Neuron (in vitro differentiated cells): ENCODE data around the gene TBC1D10B.
A peak's percentile ranks its signal among the peaks of the same experiment; 100 is the strongest.

Experiments used
- H2AFZ ChIP-seq: one replicate; pipeline ENCODE4 v1.6.1; 2013; ENCODE audit warnings: low read depth, mild to moderate bottlenecking, inconsistent platforms, low read length, moderate library complexity
- H3K27me3 ChIP-seq: one replicate; pipeline ENCODE4 v1.6.1; 2013; ENCODE audit warnings: low read length; ENCODE audit not compliant: insufficient read depth
- H3K36me3 ChIP-seq: one replicate; pipeline ENCODE4 v1.6.1; 2013; ENCODE audit warnings: low read length; ENCODE audit not compliant: insufficient read depth
- H3K4me1 ChIP-seq: one replicate; pipeline ENCODE4 v1.6.1; 2013; ENCODE audit warnings: low read length; ENCODE audit not compliant: insufficient read depth
- H3K4me3 ChIP-seq: 2 replicates; pipeline ENCODE4 v1.5.1; 2013; ENCODE audit warnings: mild to moderate bottlenecking, low read length, moderate library complexity
- H3K9me3 ChIP-seq: one replicate; pipeline ENCODE4 v1.6.1; 2013; ENCODE audit warnings: low read length

Gene TBC1D10B

DNA sequence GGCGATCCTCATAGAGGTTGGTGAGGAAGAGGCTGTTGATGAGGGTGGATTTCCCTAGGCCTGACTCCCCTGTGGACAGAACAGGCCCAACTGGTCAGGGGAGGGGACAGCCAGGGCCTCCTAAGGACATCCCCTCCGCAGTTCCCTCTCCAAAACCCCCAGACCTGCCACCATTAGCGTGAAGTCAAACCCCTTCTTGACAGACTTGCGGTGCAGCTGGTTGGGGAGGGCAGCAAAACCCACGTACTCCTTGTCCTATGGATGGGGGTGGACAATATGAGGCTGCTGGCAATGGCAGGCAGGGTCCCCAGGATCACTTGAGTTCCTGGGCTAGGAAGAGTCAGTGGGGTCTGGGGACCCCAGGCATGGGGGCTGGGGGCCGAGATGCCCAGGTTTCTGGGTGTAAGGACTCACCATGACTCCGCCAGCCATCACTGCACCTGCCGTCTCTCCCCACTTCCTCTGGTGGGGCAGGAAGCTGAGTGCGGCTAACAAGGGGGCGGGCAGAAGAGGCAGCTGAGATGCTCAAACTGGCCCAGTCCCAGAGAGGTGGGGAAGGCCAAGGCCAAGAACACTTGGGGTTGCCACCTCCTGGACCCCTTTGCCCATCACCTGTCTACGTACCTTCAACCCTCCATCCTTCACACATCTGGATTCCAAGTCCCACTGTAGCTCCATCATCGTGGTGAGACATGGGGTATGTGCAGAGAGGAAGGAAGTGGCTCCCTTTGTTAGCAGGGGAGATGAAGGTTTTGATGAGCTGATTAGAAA, 12.0 kb upstream of the TBC1D10B start, which contains the start of gene SEPTIN1:
Gene SEPTIN1, minus strand, starts transcription at position 451 of the 771 bp plus-strand sequence. Its CDS starts 19 bp downstream, at position 432.
- H3K36me3 ChIP-seq = no peaks in the 10 kb centered on the region
- H3K27me3 ChIP-seq = no peaks in the 10 kb centered on the region
- peaks cover 12% of the 10 kb centered on the region for H3K4me1 ChIP-seq
- no peaks in the 10 kb centered on the region for H3K9me3 ChIP-seq
- no peak within 1 kb of the TSS for H2AFZ ChIP-seq
- H3K4me3 ChIP-seq = no peak within 1 kb of the TSS

DNA sequence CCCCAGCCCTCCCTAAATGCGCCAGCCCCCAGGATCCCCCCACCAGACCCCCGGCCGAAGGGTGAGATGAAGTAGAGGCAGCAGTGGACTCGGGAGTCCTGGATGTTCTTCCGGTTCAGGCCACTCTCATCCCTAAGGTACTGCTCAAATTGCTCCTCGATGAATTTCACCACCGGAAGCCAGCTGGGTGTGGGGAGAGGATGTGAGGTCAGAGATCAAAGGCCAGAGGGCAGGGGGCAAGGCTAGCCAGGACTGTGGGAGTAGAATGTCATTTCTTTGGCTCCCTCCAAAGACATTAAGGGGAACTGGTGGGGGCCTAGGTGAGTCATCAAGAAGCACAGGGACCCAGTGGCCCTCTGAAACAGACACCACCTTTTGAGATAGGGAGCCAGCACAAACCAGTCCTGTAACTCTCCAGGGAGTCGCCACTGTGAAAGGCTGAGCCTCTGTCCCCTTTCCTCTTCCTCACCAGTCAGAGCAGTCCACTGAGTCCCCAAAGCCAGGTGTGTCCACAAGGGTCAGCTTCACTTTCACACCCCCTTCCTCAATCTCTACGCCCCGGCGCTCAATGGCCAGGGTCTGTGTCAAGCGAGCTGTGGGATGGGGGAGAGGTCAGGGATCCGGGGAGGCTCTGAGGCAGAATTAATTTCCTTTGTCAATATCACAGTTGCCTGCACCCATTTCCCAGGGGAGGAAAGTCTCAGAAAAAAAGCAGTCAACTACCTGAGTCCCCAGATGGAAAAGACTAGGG, 11.2 kb upstream of the TBC1D10B start:
- Histone ChIP-seq H3K9me3 (no peaks in the 10 kb centered on the region), H3K4me3 (no peak overlapping the region), H3K36me3 (no peaks in the 10 kb centered on the region), H2AFZ (no peak overlapping the region), H3K27me3 (no peaks in the 10 kb centered on the region), H3K4me1 (peaks cover 15% of the 10 kb centered on the region)

DNA sequence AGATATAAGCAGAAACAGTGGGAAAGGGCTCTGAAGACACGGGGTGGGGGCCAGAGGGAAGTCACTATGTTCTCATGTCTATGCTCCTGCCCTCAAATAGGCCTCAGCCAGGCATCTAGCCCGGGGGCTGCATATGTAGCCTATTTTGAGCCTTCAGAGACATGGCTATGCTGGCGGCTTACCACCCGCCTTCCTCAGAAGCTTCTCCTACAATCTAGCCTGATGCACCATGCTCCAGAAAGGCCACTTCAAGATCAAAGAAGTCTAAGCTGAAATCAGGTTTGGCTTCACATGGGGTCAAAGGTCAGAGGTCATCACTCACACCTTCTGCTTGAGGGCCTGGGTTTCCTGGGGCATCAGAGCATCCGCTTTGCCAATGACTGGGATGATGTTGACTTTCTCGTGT, 10.5 kb upstream of the TBC1D10B start:
- H3K36me3 ChIP-seq = no peaks in the 10 kb centered on the region
- H3K27me3 ChIP-seq = no peaks in the 10 kb centered on the region
- no peaks in the 10 kb centered on the region for H3K9me3 ChIP-seq
- no peak overlapping the region for H2AFZ ChIP-seq
- peaks cover 15% of the 10 kb centered on the region for H3K4me1 ChIP-seq
- H3K4me3 ChIP-seq = no peak overlapping the region

DNA sequence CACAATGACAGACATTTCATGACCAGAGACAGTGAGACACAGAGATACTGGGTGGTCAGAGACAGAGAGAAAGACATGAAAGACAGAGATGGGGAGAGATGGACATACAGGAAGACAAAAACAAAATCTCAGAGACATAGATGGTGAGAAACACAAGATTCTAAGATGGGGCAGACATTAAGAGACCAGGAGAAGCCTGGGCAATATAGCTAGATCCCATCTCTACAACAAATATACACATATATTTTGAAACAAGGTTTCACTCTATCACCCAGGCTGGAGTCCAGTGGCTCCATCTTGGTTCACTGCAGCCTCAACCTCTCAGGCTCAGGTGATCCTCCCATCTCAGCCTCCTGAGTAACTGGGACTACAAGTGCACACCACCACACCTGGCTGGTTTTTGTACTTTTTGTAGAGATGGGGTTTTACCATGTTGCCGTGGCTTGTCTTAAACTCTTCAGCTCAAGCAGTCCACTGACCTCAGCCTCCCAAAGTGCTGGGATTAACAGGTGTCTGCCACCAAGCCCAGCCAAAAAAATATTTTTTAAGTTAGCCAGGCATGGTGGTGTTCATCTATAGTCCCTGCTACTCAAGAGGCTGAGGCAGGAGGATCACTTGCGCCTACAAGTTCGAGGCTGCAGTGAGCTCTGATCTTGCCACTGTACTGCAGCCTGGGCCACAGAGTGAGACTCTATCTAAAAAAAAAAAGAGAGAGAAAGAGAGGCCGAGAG, 9.9 kb upstream of the TBC1D10B start:
- no peak overlapping the region for H3K4me3 ChIP-seq
- no peaks in the 10 kb centered on the region for H3K36me3 ChIP-seq

DNA sequence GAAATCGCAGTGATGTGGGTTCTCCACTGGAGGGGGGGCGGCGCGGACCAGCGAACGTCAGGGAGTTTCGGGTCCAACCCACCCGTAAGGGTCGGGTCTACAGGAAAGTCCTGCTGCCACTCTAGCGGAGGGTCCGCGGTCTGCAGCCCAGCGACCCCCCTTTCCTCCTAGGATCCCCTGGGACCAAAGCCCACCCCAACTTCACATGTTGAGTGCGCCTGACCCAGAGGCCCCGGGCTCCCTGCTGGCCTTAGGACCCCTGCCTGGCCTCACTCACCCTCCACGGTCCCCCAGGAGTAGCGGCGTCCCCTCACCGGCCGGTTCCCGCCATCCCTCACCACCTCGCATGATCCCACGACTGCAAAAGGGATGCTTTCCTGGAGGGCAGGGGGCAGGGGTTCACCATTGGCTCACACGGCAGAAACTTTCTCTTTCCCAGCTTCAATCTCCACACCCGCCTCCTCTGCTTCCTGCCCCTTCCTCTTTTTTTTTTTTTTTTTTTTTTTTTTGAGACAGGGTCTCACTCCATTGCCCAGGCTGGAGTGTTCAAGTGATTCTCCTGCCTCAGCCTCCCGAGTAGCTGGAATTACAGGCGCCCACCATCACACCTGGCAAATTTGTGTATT, 9.0 kb upstream of the TBC1D10B start:
- Histone ChIP-seq H3K9me3 (no peaks in the 10 kb centered on the region), H2AFZ (no peak overlapping the region), H3K4me1 (peaks cover 15% of the 10 kb centered on the region)

More for the DNA sequence above, 9.9 kb upstream of the TBC1D10B start:
- Histone ChIP-seq H3K4me1 (peaks cover 15% of the 10 kb centered on the region), H3K9me3 (no peaks in the 10 kb centered on the region), H3K27me3 (no peaks in the 10 kb centered on the region), H2AFZ (no peak overlapping the region)

DNA sequence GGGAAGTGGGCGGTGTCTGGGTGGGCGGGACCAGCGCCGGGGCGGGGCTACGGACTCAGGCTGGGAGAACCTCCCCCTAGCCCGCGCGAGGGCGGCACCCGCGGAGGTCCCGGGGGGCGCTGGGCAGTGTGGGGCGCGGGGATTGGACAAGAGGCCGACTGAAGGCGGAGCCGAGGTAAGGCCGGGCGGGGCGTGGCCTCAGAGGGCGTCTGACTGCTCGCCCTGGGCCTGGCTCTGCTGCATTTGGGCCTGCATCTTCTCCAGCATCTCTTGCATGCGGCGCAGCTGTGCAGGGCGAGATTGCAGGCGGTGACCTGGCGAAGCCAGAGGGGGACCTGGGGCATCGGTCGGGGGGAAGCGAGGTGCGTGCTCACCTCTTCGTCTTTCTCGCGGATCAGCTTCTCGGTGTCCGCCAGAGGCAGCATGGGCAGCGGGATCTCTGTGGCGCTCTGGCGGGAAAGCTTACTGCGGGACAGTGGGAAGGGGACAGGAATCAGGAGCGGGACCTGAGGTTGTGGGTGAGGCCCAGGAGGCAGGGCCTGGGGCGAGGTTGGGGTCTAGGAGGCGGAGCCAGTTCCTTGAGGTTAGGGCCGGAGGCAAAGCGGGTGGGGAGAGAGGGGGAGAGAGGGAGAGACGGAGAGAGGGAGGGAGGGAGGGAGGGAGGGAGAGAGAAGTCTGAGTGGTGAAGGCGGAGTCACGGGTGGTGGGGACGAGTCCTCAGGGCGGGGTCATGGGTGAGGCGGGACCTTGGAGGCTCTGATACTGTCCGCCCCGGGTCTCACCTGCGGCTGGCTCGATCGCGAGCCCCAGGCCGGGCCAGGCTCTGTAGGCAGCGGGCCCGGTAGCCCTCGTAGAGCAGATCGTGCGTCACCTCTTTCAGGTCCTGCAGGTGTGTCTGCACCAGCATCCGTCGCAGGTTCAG, 8.2 kb upstream of the TBC1D10B start:
- Histone ChIP-seq H2AFZ (no peak overlapping the region), H3K4me1 (peaks cover 15% of the 10 kb centered on the region), H3K36me3 (no peaks in the 10 kb centered on the region), H3K9me3 (no peaks in the 10 kb centered on the region), H3K27me3 (no peaks in the 10 kb centered on the region), H3K4me3 (peak overlapping the region; percentile 54)

More for the DNA sequence above, 9.0 kb upstream of the TBC1D10B start:
- H3K36me3 ChIP-seq = no peaks in the 10 kb centered on the region
- peak overlapping the region; percentile 54 for H3K4me3 ChIP-seq
- H3K27me3 ChIP-seq = no peaks in the 10 kb centered on the region

DNA sequence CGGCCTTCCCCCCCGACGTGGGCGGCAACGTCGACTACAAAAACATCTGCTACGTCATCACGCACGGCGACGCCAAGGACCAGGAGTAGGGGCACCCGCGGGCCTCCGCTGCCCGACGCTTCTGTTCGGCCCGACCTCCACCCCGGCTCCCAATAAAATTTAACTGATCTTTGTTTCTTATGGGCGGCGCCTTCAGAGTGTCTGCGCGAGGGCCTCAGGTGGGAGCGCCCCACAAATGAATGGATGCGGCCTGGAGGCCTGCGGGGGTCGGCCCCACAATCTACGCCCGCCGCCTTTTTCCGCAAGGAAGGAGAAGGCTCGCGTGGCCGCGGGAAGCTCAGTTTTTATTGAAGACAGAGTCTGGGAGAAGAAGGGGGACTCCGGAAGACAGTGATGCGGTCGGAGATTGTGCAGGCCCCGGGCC, 7.5 kb upstream of the TBC1D10B start:
- Histone ChIP-seq H3K36me3 (no peaks in the 10 kb centered on the region), H3K9me3 (no peaks in the 10 kb centered on the region), H3K4me3 (peak overlapping the region; percentile 54), H3K4me1 (peaks cover 15% of the 10 kb centered on the region), H3K27me3 (no peaks in the 10 kb centered on the region), H2AFZ (peak overlapping the region; percentile 48)

DNA sequence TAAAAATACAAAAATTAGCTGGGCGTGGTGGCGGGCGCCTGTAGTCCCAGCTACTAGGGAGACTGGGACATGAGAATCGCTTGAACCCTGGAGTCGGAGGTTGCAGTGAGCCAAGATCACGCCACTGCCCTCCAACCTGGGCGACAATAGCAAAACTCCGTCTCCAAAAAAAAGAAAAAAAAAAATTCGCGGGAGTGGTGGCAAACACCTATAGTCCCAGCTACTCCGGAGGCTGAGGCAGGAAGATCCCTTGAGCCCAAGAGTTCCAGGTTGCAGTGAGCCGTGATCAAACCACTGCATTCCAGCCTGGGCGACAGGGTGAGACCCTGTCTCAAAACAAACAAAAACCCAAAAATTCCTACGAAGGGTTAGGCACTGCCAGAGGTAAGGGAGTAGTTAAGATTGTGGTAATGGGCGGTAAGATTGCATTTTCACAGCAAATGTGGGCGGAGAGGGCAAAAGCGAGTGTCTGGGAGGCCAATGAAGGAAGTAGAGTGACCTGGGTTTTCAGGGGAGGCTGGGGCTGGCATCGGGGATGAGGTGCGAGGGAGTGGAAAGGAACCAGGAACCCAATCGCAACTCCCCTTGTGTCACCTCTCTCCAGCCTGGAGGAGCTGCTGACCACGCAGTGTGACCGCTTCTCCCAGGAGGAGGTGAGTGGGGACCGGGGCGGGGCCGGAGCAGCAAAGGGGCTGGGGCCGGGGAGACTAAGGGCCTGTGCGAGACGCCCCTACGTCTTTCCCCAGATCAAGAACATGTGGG, 6.9 kb upstream of the TBC1D10B start:
- no peaks in the 10 kb centered on the region for H3K36me3 ChIP-seq
- peak overlapping the region; percentile 54 for H3K4me3 ChIP-seq
- H3K9me3 ChIP-seq = no peaks in the 10 kb centered on the region
- H2AFZ ChIP-seq = peak overlapping the region; percentile 48
- no peaks in the 10 kb centered on the region for H3K27me3 ChIP-seq
- H3K4me1 ChIP-seq = peaks cover 15% of the 10 kb centered on the region

DNA sequence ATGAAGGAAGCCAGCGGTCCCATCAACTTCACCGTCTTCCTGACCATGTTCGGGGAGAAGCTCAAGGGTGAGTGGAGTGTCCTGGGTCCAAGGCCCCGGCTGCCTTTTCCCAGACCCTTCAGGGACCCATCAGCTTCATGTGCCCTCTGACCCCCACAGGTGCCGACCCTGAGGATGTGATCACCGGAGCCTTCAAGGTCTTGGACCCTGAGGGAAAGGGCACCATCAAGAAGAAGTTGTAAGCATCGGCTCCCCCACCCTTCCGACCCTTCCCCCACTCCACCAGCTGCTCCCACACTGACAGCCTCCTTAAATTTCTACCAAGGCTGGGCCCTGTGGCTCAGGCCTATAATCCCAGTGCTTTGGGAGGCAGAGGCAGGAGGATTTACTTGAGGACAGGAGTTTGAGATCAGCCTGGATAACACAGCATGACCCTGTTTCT, 6.2 kb upstream of the TBC1D10B start:
- Histone ChIP-seq H3K4me1 (peaks cover 18% of the 10 kb centered on the region), H3K36me3 (no peaks in the 10 kb centered on the region), H3K9me3 (no peaks in the 10 kb centered on the region), H3K27me3 (no peaks in the 10 kb centered on the region), H3K4me3 (no peak overlapping the region), H2AFZ (no peak overlapping the region)

DNA sequence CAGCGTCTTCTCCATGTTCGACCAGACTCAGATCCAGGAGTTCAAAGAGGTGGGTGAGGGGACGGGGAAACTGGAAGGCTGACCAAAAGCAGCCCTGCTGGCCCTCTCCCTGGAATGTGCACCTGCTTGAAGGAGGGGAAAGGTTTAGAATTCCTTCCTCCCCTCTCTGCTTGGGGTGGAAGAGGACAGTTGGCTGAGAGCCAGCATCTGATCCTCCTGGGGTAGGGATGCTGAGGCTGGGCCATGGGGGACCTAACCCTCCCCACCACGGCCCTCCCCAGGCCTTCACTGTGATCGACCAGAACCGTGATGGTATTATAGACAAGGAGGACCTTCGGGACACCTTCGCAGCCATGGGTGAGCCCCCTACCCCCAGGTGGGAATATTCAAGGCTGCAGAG, 5.6 kb upstream of the TBC1D10B start:
- Histone ChIP-seq H2AFZ (no peak overlapping the region), H3K4me3 (no peak overlapping the region), H3K9me3 (no peaks in the 10 kb centered on the region)

DNA sequence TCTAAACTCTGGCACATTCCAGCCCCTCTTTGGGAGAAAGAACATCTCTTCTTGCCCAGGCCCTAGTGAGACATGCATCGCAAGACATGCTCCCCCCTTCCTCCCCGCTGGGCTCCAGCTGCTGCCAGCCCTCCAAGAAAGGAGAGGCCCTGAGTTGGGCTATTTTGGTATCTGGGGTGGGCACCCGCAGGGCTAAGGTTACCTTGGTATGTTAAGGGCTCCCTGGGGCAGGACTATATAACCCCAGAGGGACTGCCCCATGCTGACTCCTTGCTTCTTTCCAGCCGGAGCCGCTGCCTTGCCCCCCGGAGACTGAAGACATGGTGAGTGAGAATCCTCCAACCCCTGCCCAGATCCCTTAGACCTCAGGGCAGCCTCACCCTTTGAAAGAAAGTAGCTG, 4.2 kb upstream of the TBC1D10B start, which contains the start of gene MYL11:
Gene MYL11, plus strand, starts transcription at position 265 of the 400 bp plus-strand sequence. Its CDS starts 56 bp downstream, at position 321.
- Histone ChIP-seq H3K36me3 (no peaks in the 10 kb centered on the region), H3K27me3 (no peaks in the 10 kb centered on the region), H3K9me3 (no peaks in the 10 kb centered on the region), H3K4me3 (no peak within 1 kb of the TSS), H3K4me1 (peaks cover 18% of the 10 kb centered on the region), H2AFZ (no peak within 1 kb of the TSS)

More for the DNA sequence above, 5.6 kb upstream of the TBC1D10B start:
- H3K27me3 ChIP-seq = no peaks in the 10 kb centered on the region
- no peaks in the 10 kb centered on the region for H3K36me3 ChIP-seq
- peaks cover 18% of the 10 kb centered on the region for H3K4me1 ChIP-seq
